SKM-1 treated with dmso at 0.1 percent for 144 hours (cell line): ENCODE results near the gene PRODH2.
"Not testable (repeated sequence)": the region's sequence is repeated elsewhere in the genome, so short reads cannot be mapped to it uniquely, and the experiment has no call there.

Experiments
- DNase-seq: peaks from one replicate; lab custom pipeline; 2025; ENCODE audit not compliant: unreplicated experiment; lab: John Stamatoyannopoulos, UW

The PRODH2 gene

GRCh38 chr19:35843676-35844481, 31.2 kb upstream of the PRODH2 start:
- no peak for DNase-seq

GRCh38 chr19:35842666-35843272, 30.1 kb upstream of the PRODH2 start:
- no peak for DNase-seq

GRCh38 chr19:35841961-35842595, 29.4 kb upstream of the PRODH2 start:
- DNase-seq: no peak

GRCh38 chr19:35836096-35836495, 23.5 kb upstream of the PRODH2 start:
- DNase-seq: not testable (repeated sequence)

- no peak for DNase-seq
Observed at GRCh38 chr19:35833972-35834371, 21.3 kb upstream of the PRODH2 start.

- no peak for DNase-seq
Observed at GRCh38 chr19:35832054-35832453, 19.4 kb upstream of the PRODH2 start.

- DNase-seq: no peak
Observed at GRCh38 chr19:35830986-35831385, 18.3 kb upstream of the PRODH2 start.

- no peak for DNase-seq
Observed at GRCh38 chr19:35828692-35829301, 16.2 kb upstream of the PRODH2 start.

- DNase-seq: no peak
Observed at GRCh38 chr19:35824150-35824549, 11.5 kb upstream of the PRODH2 start.

GRCh38 chr19:35822579-35822978, 9.9 kb upstream of the PRODH2 start:
- DNase-seq: peak; percentile 50

- no peak for DNase-seq
Observed at GRCh38 chr19:35818445-35818844, 5.8 kb upstream of the PRODH2 start.

GRCh38 chr19:35816846-35817245, 4.2 kb upstream of the PRODH2 start:
- no peak for DNase-seq

GRCh38 chr19:35816262-35816661, 3.6 kb upstream of the PRODH2 start:
- DNase-seq: no peak

GRCh38 chr19:35813043-35813890, 622 bp upstream of the PRODH2 start:
- DNase-seq: no peak

GRCh38 chr19:35811317-35812219, 1.1 kb downstream of the PRODH2 start:
- DNase-seq: no peak

- DNase-seq: no peak
Observed at GRCh38 chr19:35807633-35808032, 5.0 kb downstream of the PRODH2 start.

GRCh38 chr19:35806597-35806996, 6.0 kb downstream of the PRODH2 start:
- no peak for DNase-seq

GRCh38 chr19:35805526-35806102, 7.0 kb downstream of the PRODH2 start:
- DNase-seq: no peak

GRCh38 chr19:35801828-35802227, 10.8 kb downstream of the PRODH2 start:
- no peak for DNase-seq
